A549 treated with dexamethasone at 1 μM for 4 hours (cell line): Measurements from ENCODE around the gene TAMALIN. TPM values are rescaled to one million over a fixed set of nuclear protein-coding genes. Genes with fewer than 3 reads are reported as not detected.

Experiments
- total RNA-seq: library from RNA; stranded (reverse); fragments of 200-300 nt; extraction: Qiagen RNA extraction; gene quantifications from 5 replicates; pipeline ENCODE4 v1.2.3, GENCODE V29; 2022

Gene TAMALIN
- 0.67 to 1.4 TPM (median 0.88 TPM) in 5 replicates for total RNA-seq

DNA sequence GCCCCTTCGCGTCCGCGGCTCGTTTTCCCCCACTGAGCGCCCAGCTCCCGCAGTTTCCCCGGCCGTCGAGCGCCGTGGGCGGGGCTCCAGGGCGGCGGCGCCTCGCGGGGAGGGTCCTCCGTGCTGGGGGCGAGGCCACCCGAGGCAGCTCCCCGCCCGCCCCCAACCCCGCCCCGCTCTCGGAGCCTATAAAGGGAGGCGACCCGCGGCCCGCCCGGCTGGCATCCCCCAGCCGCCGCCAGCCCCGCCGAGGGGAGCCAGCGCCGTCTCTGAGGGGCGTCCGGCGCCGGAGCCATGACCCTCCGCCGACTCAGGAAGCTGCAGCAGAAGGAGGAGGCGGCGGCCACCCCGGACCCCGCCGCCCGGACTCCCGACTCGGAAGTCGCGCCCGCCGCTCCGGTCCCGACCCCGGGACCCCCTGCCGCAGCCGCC, at the start of gene TAMALIN:
TAMALIN (plus strand) TSS at position 221 of the 432 bp plus-strand sequence; CDS start at position 295, 74 bp downstream.

DNA sequence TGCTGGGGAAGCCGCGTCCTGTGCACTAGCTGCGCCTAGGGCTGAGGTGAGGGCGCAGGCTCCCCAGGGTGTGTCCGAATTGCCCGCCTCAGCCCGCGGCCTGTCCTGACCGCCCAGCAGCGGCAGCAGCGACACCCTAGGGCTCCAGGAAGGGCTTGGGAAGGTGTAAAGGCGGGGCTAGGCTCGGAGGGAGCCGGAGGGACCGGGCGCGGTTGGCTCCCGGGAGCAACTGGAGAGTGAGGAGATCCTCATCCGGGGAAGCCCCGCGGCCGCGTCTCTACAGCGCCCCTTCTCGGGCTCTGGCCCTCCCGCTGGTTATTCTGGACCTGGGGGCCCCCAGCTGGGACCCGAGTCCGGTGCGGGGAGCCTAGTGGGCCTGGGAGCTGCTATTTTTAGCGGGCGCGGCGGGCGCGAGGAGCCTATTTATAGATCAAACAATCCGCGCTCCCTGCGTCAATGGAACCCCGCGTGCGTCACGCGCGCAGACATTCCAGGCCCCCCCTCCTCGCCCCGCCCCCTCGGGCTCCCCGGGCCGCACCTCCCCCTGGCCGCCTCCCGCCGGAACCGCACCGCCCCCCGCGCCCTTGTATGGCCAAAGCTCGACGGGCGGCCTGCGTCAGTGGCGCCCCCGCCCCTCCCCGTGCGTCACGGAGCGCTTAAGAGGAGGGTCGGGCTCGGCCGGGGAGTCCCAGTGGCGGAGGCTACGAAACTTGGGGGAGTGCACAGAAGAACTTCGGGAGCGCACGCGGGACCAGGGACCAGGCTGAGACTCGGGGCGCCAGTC, 44.2 kb downstream of the TAMALIN start, which contains the start of gene NR4A1:
NR4A1 (plus strand) TSS at position 685 of the 784 bp plus-strand sequence. CDS start 2,887 bp downstream, outside the sequence.

Other genes with a start within 250 kb of the TAMALIN start
- 0.15 to 0.31 TPM (median 0.21 TPM) in 5 replicates for gene FIGNL2, start 158.2 kb upstream of the TAMALIN start, total RNA-seq
- 0.08 TPM in 1 of 5 replicates, not detected in the others for gene ANKRD33, start 118.8 kb upstream of the TAMALIN start, total RNA-seq
- gene ACVRL1, start 99.4 kb upstream of the TAMALIN start, total RNA-seq, result 0.07 to 0.18 TPM (median 0.11 TPM) in 5 replicates
- 14.6 to 19.2 TPM (median 18.2 TPM) in 5 replicates for gene ACVR1B, start 55.2 kb upstream of the TAMALIN start, total RNA-seq
- gene NR4A1, start 44.5 kb downstream of the TAMALIN start, total RNA-seq, result 32.8 to 50.4 TPM (median 39.5 TPM) in 5 replicates
- 78.4 to 97.5 TPM (median 90.3 TPM) in 5 replicates for gene ATG101, start 63.0 kb downstream of the TAMALIN start, total RNA-seq
- gene SMIM41, start 72.8 kb downstream of the TAMALIN start, total RNA-seq, result not detected in 5 replicates
- 26.5 to 44.3 TPM (median 38.1 TPM) in 5 replicates for gene KRT80, start 185.1 kb downstream of the TAMALIN start, total RNA-seq
- gene KRT7, start 226.3 kb downstream of the TAMALIN start, total RNA-seq, result 4,985 to 6,528 TPM (median 5,990 TPM) in 5 replicates